Measurements from ENCODE around the gene CTBP1. TPM values are rescaled to one million over a fixed set of nuclear protein-coding genes. Genes with fewer than 3 reads are reported as not detected.

The CTBP1 gene
- total RNA-seq, 1 experiment from 2014 or later = 178 TPM

GRCh38 chr4:1232661-1233621, 16.0 kb downstream of the CTBP1 start:
- in situ Hi-C loops (cut with HindIII; ENCODE audit: low pct_unique_long_range_greater_than_20kb, low sequenced_read_pairs) = no loop called here
- no peak for DNase-seq (ENCODE audit: low read depth)

DNA sequence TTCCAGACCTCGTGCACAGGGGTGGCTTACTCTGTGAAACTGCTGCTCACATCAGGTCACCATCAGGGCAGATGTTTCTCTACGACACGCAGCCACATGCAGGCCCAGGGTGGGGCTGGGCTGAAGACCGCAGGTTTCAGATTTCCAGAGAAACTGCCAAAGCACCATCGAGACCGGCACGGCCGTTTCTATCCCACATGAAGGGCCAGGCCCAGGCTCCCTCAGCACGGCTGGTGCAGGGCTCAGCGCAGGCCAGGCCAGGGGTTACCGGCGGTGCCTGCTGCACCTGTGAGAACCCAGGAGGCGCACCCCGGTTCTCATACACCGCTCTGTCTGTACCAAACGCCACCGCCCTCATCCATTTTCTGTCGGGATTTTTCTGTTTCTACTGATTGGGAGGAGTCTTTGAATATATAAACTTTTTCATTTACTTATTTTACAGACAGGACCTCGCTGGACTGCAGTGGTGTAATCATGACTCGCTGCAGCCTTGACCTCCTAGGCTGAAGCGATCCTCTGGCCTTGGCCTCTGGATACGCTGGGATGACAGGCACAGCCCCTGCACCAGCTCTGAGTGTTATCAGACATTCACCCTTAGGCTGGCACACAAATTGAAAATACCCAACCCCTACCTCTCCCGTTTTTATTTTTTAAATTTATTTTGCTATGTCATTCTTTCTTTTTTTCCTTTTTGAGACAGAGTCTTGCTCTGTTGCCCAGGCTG, 17.1 kb downstream of the CTBP1 start:
- no peak for DNase-seq (ENCODE audit: low read depth)
- in situ Hi-C loops (cut with HindIII; ENCODE audit: low pct_unique_long_range_greater_than_20kb, low sequenced_read_pairs) = no loop called here

- DNase-seq (ENCODE audit: low read depth) = no peak
- in situ Hi-C loops (cut with HindIII; ENCODE audit: low pct_unique_long_range_greater_than_20kb, low sequenced_read_pairs) = no loop called here
These were observed 17.8 kb downstream of the CTBP1 start for GRCh38 chr4:1230971-1231636.

GRCh38 chr4:1230316-1230715, 18.6 kb downstream of the CTBP1 start:
- in situ Hi-C loops (cut with HindIII; ENCODE audit: low pct_unique_long_range_greater_than_20kb, low sequenced_read_pairs) = no loop called here

DNA sequence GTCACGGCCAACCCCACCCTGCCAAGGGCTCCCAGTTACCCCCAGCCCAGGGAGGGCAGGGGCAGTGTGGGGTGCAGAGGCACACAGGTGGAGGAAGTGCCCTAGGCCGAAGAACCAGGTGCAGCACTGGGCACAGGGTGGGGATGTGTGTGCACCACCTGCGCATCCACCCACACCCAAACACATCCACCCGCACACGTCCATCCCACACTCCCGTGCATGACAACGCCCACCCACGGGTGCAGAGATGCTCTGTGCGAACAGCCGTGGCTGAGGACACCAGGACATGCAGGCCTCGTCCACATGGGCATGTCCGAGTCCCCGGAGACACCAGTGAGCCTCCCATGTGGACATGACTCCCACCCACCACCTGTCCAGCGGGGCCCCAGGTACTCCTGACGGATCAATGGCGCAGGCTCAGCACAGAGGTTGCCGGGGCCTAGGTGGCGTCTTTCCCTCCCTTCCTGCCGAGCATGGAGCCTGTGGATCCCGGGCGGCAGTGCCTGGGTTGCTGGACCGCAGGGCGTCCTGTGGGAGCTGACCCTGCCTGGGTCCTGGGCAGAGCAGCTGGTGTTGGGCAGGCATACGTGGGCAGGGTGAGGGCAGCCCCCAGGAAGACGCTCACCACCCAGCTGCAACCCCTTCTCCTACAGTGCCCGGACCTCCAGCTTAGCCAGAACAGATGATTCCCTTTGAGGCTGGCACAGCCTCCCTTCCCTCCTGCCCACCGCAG, 19.6 kb downstream of the CTBP1 start:
- in situ Hi-C loops (cut with HindIII; ENCODE audit: low pct_unique_long_range_greater_than_20kb, low sequenced_read_pairs) = no loop called here

More at GRCh38 chr4:1230316-1230715, 18.6 kb downstream of the CTBP1 start:
- no peak for DNase-seq (ENCODE audit: low read depth)

GRCh38 chr4:1227816-1228215, 21.1 kb downstream of the CTBP1 start:
- no peak for DNase-seq (ENCODE audit: low read depth)
- in situ Hi-C loops (cut with HindIII; ENCODE audit: low pct_unique_long_range_greater_than_20kb, low sequenced_read_pairs) = no loop called here

More for the DNA sequence above, 19.6 kb downstream of the CTBP1 start:
- no peak for DNase-seq (ENCODE audit: low read depth)

- no peak for DNase-seq (ENCODE audit: low read depth)
- in situ Hi-C loops (cut with HindIII; ENCODE audit: low pct_unique_long_range_greater_than_20kb, low sequenced_read_pairs) = no loop called here
These were observed 22.3 kb downstream of the CTBP1 start for GRCh38 chr4:1226598-1226997.

GRCh38 chr4:1226144-1226481, 22.8 kb downstream of the CTBP1 start:
- in situ Hi-C loops (cut with HindIII; ENCODE audit: low pct_unique_long_range_greater_than_20kb, low sequenced_read_pairs) = no loop called here
- DNase-seq (ENCODE audit: low read depth) = no peak

DNA sequence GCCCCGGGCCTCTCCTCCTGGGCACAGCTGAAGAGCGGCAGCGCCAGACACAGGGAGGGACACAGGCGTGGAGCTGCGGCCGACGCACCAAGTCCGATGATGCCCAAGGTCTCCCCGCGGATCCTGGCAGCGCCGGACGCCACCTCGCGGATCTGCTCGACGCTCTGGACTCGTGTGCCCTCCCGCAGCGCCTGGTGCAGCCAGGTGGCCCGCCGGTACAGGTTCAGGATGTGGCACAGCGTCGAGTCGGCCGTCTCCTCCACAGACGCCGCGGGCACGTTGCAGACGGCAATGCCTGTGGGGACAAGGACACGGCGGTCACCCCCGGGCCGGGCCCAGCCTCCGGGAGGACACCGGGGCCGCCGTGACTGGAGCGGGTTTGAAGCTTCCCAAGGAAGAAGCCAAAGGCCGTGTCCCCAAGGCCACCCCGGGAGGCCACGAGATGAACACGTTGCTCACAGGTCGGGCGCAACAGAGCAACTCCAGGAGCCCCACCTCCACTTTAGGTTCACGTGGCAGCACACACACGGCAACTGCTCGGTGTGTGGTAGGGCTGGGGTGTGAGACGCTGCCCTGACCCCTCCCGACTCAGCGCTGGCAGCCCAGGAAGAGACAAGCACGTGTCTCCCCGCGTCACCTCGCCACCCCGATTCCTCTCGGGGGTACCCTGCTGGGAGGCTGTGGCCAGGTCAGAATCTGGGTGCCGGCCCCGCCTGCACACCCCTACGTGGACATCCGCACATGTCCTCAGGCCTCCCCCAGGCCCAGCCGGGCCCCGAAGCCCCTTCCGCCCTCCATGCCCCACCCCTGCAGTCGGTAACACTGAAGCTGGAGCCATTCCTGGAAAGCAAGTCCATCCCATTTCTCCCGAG, 23.4 kb downstream of the CTBP1 start:
- DNase-seq (ENCODE audit: low read depth) = no peak
- in situ Hi-C loops (cut with HindIII; ENCODE audit: low pct_unique_long_range_greater_than_20kb, low sequenced_read_pairs) = no loop called here

DNA sequence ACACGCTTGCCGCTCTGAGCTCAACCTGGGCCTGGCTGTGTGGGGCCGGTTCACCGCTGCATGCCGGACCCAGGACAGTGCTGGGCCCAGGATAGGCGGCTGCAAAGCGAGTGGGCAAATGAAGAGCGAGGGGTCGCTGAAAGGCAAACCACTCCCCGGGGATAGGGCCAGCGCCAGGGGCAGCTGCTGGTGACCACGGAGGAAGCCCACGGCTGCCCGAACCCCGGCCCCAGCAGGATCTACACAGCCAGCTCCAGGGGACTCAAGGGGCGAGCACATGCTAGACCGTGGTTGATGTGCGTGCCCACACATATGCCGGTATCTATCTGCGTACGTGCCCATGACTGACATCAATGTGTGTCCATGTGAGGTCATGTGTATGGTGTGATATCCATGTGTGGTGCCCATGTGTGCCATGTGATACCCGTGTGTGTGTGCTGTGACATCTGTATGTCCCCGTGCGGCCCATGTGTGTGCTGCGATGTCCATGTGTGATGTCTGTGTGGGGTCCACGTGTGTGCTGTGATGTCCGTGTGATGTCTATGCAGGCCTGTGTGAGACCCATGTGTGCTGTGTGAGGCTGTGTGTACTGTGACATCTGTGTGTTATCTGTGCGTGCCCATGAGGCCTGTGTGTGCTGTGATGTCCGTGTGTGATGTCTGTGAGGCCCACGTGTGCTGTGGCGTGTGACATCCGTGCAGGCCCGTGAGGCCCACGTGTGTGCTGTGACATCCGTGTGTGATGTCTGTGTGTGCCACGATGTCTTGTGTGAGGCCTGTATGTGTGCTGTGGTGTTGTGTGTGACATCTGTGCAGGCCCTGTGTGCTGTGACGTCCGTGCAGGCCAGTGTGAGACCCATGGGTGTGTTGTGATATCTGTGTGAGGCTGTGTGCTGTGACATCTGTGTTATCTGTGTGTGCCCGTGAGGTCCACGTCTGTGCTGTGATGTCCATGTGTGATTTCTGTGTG, 24.8 kb downstream of the CTBP1 start:
- in situ Hi-C loops (cut with HindIII; ENCODE audit: low pct_unique_long_range_greater_than_20kb, low sequenced_read_pairs) = no loop called here
- DNase-seq (ENCODE audit: low read depth) = no peak

GRCh38 chr4:1222938-1223690, 25.8 kb downstream of the CTBP1 start:
- DNase-seq (ENCODE audit: low read depth) = no peak
- in situ Hi-C loops (cut with HindIII; ENCODE audit: low pct_unique_long_range_greater_than_20kb, low sequenced_read_pairs) = no loop called here

- in situ Hi-C loops (cut with HindIII; ENCODE audit: low pct_unique_long_range_greater_than_20kb, low sequenced_read_pairs) = no loop called here
- no peak for DNase-seq (ENCODE audit: low read depth)
These were observed 26.7 kb downstream of the CTBP1 start for GRCh38 chr4:1222036-1222789.

GRCh38 chr4:1221155-1221870, 27.6 kb downstream of the CTBP1 start:
- no peak for DNase-seq (ENCODE audit: low read depth)
- in situ Hi-C loops (cut with HindIII; ENCODE audit: low pct_unique_long_range_greater_than_20kb, low sequenced_read_pairs) = no loop called here

DNA sequence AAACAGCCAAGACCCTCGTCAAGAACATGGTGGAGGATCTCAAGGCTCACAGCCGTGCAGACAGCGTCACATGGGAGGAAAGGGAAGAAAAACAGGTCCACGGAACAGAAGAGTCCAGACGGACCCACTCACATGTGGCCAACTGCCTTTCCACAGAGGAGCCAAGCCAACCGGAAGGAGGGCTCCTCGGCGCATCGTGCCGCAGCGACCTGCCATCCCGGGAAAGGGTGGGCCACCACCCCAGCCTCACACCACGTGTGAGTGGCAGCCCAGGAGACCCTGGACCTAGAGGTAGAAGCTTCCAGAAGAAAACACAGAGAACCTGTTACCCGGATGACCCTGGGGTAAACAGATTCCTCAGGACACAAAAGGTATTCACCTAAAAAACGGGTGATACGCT, 28.4 kb downstream of the CTBP1 start:
- DNase-seq (ENCODE audit: low read depth) = no peak
- in situ Hi-C loops (cut with HindIII; ENCODE audit: low pct_unique_long_range_greater_than_20kb, low sequenced_read_pairs) = no loop called here

DNA sequence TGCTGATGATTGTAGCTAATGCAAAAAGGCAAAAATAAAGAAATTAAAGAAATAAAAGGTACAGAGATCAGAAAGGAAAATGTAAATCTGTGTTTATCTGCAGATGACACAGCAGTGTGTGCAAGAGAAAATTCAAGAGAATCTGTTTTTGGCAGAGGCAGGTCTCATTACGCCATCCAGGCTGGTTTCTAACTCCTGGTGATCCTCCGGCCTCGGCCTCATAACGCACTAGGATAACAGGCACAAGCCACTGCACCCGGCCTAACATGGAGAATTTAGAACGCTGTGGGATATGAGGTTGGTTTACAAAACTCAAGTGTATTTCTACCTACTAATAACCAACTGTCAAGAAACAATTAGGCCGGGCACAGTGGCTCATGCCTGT, 29.4 kb downstream of the CTBP1 start:
- in situ Hi-C loops (cut with HindIII; ENCODE audit: low pct_unique_long_range_greater_than_20kb, low sequenced_read_pairs) = no loop called here
- DNase-seq (ENCODE audit: low read depth) = no peak

Data from Caki2 (cell line).